IPS DF 6.9 (cell line): ENCODE data around the gene STOM.

Experiments used
- DNase-seq: peaks from one replicate; pipeline ENCODE4 v3.0.0-alpha.2; 2013; ENCODE audit warnings: low read depth, low spot score
- H3K27ac ChIP-seq: one replicate; pipeline ENCODE4 v1.5.1; 2013; ENCODE audit warnings: low read length, control low read depth
- H3K27me3 ChIP-seq: 2 replicates; pipeline ENCODE4 v1.6.1; 2013; ENCODE audit warnings: mild to moderate bottlenecking, low read length; ENCODE audit not compliant: control insufficient read depth, insufficient read depth
- H3K36me3 ChIP-seq: 2 replicates; pipeline ENCODE4 v1.6.1; 2013; ENCODE audit warnings: low read length; ENCODE audit not compliant: control insufficient read depth, insufficient read depth
- H3K4me1 ChIP-seq: 2 replicates; pipeline ENCODE4 v1.6.1; 2013; ENCODE audit warnings: low read length; ENCODE audit not compliant: control insufficient read depth, insufficient read depth
- H3K4me3 ChIP-seq: 2 replicates; pipeline ENCODE4 v1.5.1; 2013; ENCODE audit warnings: mild to moderate bottlenecking, low read length
- H3K9me3 ChIP-seq: 2 replicates; pipeline ENCODE4 v1.6.1; 2013; ENCODE audit warnings: low read length, inconsistent platforms; ENCODE audit not compliant: control insufficient read depth, insufficient read depth
- WGBS: extraction: QIAGEN DNeasy Blood & Tissue Kit; methylation state at CpG from one replicate; pipeline ENCODE4 v1.1.7; 2013; ENCODE audit warnings: mixed read lengths, missing lambda C conversion rate; ENCODE audit not compliant: insufficient read length, insufficient coverage; 5-methylcytosine and 5-hydroxymethylcytosine counted together

STOM gene

DNA sequence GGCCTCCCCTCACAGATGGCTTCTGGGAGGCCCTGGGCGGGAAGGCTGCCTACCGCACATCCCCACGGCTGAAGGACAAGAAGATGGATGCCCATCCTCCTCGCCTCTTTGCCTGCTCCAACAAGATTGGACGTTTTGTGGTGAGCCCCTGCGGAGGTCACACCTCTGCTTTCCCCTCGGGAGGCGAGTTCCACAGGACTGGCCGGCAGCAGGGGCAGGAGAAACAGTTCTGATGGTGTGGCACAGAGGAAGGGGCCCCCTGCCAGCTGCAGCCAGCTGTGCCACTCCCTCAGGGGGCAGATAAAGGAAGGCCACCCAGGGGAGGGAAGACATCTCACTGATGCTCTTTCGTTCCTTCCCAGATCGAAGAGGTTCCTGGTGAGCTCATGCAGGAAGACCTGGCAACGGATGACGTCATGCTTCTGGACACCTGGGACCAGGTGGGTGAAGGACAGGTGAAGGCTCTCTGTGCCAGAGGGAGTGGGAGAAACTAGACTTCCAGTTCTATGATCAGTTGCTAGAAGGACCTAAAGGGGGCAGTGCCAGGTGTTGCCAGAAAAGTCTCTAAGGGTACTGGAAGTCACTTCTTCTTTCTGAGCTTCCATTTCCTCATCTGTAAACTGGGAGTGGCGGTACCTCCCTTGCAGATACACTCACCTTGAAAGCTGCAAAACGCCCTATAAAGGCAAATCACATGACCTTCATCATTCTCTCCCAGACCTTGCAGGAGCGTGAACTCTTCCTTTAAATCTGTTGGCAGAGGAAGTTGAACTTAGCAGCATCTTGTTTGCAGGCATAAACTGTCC, 41.0 kb downstream of the STOM start:
- Histone ChIP-seq H3K4me3 (no peak overlapping the region), H3K27me3 (no peaks in the 10 kb centered on the region), H3K27ac (no peak overlapping the region), H3K4me1 (no peaks in the 10 kb centered on the region), H3K9me3 (no peaks in the 10 kb centered on the region), H3K36me3 (no peaks in the 10 kb centered on the region)
- no peak for DNase-seq
- WGBS, result no CpG with 5 or more reads among the region's 16 CpGs

DNA sequence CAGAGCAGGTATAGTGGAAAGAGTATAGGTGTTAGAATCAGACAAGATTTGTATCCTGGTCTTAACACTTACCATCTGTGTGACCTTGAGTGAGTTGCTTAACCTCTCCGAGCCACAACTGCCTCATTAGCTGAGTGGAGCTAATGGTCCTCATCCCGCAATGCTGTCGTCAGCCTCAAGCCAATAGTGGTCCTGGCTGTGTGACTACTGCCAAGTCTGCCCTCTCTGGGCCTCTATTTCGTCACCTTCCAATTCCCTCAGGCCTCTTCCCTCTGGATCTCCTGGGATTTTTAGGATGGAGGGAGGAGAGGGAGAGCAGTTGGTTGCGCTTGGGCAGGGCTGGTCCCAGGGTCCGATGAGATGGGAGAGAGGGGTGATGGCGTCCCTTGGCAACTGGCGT, 41.6 kb downstream of the STOM start:
- Histone ChIP-seq H3K36me3 (no peaks in the 10 kb centered on the region), H3K9me3 (no peaks in the 10 kb centered on the region), H3K4me1 (no peaks in the 10 kb centered on the region), H3K27me3 (no peaks in the 10 kb centered on the region), H3K4me3 (no peak overlapping the region), H3K27ac (no peak overlapping the region)
- no CpG with 5 or more reads among the region's 8 CpGs for WGBS
- no peak for DNase-seq

DNA sequence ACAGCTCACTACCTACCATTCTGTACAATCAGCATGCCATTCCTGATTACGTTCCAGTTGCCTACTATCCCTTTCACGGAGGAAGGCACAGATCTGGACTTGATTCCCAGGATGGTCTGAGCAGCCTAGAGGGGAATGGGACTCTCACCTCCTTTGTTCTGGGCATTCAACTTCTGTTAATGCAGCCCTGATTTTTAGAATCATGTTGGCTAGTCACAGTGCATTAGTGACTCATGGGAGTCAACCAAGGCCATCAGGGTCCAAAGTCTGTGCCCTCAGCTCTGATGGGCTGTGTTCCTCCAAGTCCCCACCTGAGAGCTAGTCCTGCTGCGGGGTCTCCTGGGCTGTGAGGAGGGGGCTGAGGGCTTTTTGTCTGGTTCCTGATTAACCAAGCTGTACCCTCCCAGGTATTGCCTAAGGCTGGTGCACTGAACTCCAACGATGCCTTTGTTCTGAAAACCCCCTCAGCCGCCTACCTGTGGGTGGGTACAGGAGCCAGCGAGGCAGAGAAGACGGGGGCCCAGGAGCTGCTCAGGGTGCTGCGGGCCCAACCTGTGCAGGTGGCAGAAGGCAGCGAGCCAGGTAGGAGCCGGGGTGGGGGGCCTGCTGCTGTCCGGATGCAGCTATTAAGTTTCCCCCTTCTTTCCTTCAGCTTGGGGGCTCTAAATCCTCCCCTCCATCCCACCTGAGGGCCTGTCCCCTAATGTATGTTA, 43.0 kb downstream of the STOM start:
- no peak for DNase-seq
- no peaks in the 10 kb centered on the region for H3K36me3 ChIP-seq
- no peaks in the 10 kb centered on the region for H3K27me3 ChIP-seq
- H3K27ac ChIP-seq, result no peak overlapping the region
- H3K4me1 ChIP-seq, result no peaks in the 10 kb centered on the region
- H3K4me3 ChIP-seq, result no peak overlapping the region
- H3K9me3 ChIP-seq, result no peaks in the 10 kb centered on the region
- WGBS, result no CpG with 5 or more reads among the region's 11 CpGs

DNA sequence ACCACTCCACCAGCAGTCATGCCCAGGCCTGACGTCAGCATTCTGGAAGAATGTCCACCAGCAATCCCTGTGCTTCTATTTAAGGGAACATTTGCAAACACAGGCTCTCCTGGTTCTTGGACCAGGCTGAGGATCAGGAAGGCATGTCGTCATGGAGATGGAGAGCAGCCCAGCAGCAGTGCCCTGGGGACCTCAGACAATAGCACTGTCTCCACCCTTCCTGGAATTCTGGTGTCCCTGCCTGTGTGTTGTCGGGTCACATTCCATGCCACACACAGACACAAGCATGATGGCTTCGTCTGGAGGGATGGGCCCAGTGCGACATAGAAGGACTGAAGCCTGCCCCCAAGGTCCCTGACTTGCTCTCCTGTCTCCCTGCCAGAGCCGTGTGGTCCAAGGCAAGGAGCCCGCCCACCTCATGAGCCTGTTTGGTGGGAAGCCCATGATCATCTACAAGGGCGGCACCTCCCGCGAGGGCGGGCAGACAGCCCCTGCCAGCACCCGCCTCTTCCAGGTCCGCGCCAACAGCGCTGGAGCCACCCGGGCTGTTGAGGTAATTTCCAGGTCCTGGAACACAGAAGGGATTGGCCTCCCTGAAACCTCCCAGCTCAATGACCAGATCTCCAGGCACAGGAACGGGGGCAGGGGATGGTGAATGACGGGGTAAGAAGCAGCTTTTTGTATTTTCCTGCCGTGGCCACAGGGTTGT, 43.8 kb downstream of the STOM start:
- Histone ChIP-seq H3K4me1 (no peaks in the 10 kb centered on the region), H3K36me3 (no peaks in the 10 kb centered on the region), H3K4me3 (no peak overlapping the region), H3K27ac (no peak overlapping the region), H3K27me3 (no peaks in the 10 kb centered on the region), H3K9me3 (no peaks in the 10 kb centered on the region)
- DNase-seq, result no peak
- whole genome bisulfite sequencing, result no CpG with 5 or more reads among the region's 19 CpGs

DNA sequence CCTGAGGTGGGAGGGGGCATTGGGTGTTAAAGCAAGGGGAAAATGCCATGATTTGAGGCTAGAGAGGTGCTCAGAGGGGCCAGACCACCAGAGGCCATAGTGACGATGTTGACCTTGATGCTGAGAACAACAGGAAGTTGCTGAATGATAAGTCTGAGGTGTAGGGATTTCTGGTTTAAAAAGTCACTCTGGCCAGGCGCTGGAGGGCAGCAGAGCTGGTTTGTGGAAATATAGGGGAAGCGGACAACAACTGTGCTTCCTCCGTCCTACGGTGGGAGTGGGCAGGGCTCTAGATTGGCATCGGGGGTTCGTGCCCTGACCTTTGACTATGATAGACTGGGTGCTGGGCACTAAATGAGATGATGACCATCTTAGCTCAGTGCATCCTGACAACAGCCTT, 44.7 kb downstream of the STOM start:
- Histone ChIP-seq H3K4me1 (no peaks in the 10 kb centered on the region), H3K27ac (no peak overlapping the region), H3K36me3 (no peaks in the 10 kb centered on the region), H3K4me3 (no peak overlapping the region), H3K9me3 (no peaks in the 10 kb centered on the region), H3K27me3 (no peaks in the 10 kb centered on the region)
- WGBS, result no CpG with 5 or more reads among the region's 7 CpGs
- no peak for DNase-seq

DNA sequence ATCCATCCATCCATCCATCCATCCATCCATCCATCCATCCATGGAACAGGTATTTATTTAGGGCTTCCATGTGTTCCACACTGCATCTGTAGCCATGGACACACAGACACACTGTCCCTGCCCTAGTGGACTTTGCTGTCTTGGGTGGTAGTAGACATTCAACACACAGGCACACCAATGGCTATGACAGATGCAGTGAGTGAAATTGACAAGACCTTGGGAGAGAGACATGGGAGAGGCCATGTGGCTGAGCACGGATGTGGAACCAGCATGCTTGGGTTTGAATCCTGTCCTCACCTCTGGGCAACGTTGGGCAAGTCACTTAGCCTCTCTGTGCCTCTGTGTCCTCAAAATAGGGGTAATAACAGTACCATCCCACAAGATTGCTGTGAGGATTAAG, 45.3 kb downstream of the STOM start:
- WGBS, result no CpG with 5 or more reads among the region's 2 CpGs
- Histone ChIP-seq H3K27me3 (no peaks in the 10 kb centered on the region), H3K27ac (no peak overlapping the region), H3K36me3 (no peaks in the 10 kb centered on the region), H3K4me1 (no peaks in the 10 kb centered on the region), H3K4me3 (no peak overlapping the region), H3K9me3 (no peaks in the 10 kb centered on the region)
- DNase-seq, result no peak

DNA sequence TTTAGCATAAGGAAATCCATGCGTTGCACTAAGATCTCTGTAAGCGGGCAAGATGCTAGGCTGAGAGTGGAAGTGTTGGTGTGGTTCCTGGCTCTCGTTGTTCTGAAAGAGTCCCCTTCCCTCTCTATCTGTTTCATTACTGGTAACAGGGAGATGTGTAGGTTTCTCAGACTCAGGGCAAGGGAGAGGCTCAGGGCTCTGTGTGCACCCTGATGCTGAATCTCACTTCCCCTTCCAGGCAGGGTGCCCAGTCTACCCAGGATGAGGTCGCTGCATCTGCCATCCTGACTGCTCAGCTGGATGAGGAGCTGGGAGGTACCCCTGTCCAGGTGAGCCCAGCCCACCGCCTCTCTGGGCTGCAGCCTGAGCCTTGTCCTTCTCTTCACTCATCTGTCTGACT, 45.7 kb downstream of the STOM start:
- Histone ChIP-seq H3K4me1 (no peaks in the 10 kb centered on the region), H3K9me3 (no peaks in the 10 kb centered on the region), H3K36me3 (no peaks in the 10 kb centered on the region), H3K27me3 (no peaks in the 10 kb centered on the region), H3K27ac (no peak overlapping the region), H3K4me3 (no peak overlapping the region)
- WGBS, result no CpG with 5 or more reads among the region's 5 CpGs
- no peak for DNase-seq

DNA sequence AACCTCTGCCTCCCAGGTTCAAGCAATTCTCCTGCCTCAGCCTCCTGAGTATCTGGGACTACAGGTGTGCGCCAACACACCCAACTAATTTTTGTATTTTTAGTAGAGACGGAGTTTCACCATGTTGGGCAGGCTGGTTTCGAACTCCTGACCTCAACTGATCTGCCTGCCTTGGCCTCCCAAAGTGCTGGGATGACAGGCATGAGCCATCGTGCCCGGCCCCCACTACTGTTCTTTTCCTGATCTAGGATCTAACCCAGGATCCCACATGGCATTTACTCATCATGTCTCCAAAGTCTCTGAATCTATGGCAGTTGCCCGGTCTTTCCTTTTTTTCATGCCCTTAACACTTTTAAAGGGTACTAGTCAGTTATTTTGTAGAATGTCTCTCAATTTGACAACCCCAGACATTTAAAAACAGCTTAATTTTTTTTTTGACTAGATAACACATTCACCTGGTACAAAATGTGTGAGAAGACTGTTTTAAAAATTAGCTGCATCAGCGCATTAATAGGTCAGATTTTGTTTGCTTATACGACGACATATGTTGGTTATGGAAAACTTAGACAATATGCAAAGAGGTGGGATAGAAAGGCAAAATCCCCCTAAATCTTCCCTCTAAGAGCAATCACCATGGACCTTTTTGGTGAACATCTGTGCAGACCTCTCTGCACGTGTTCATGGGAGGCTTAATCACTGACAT, 46.5 kb downstream of the STOM start:
- no peaks in the 10 kb centered on the region for H3K9me3 ChIP-seq
- no CpG with 5 or more reads among the region's 10 CpGs for WGBS
- H3K4me3 ChIP-seq, result no peak overlapping the region
- H3K27ac ChIP-seq, result no peak overlapping the region
- DNase-seq, result no peak
- H3K27me3 ChIP-seq, result no peaks in the 10 kb centered on the region
- no peaks in the 10 kb centered on the region for H3K36me3 ChIP-seq
- H3K4me1 ChIP-seq, result no peaks in the 10 kb centered on the region

DNA sequence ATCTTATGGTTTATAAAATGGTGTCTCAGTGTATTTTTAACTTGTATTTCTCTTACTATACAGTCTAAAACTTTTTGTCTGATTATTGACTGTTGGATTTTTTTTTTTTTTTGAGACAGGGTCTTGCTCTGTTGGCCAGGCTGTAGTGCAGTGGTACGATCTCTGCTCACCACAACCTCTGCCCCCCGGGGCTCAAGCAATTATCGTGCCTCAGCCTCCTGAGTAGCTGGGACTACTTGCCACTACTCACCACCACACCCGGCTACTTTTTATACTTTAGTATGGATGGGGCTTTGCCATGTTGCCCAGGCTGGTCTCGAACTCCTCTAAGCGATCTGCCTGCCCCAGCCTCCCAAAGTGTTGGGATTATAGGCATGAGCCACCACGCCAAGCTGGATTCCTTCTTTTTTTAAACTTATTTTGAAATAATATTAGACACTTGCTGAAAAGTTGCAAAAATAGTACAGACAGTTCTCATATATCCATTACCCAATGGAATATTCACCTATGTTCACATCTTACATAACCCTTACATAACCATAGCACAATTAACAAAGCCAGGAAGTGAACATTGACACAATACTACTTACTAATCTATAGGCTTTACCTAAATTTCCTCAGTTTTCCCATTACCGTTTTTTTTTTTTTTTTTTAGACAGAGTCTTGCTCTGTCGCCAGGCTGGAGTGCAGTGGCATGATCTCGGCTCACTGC, 47.2 kb downstream of the STOM start:
- Histone ChIP-seq H3K27me3 (no peaks in the 10 kb centered on the region), H3K9me3 (no peaks in the 10 kb centered on the region), H3K4me3 (no peak overlapping the region), H3K27ac (no peak overlapping the region), H3K4me1 (no peaks in the 10 kb centered on the region), H3K36me3 (no peaks in the 10 kb centered on the region)
- WGBS, result no CpG with 5 or more reads among the region's 10 CpGs
- DNase-seq, result no peak
